ENCODE measurements around the gene ITPR2.
"Not testable (repeated sequence)": the region's sequence is repeated elsewhere in the genome, so short reads cannot be mapped to it uniquely, and the experiment has no call there.

GRCh38 chr12:26517320-26517719 lies 315.7 kb downstream of the ITPR2 start:
- not testable (repeated sequence) for TF ChIP-seq CTCF (IDR thresholded peaks at IDR 0.05; ENCODE audit: low read length); EZH2 (IDR thresholded peaks at IDR 0.05; ENCODE audit: borderline replicate concordance, low read length)

All from OCI-LY1 (cell line).